NCI-H1694 (cell line): ENCODE results near the gene MRPS23.

ENCODE experiments used
- DNase-seq: peaks from one replicate; lab custom pipeline; 2025; lab: John Stamatoyannopoulos, UW

Gene MRPS23

GRCh38 chr17:57838453-57838852 is 11.4 kb downstream of the MRPS23 start:
- DNase-seq, result no peak

GRCh38 chr17:57835333-57835900 is 14.4 kb downstream of the MRPS23 start:
- no peak for DNase-seq

- no peak for DNase-seq
These were observed 15.6 kb downstream of the MRPS23 start for GRCh38 chr17:57834146-57834741.

GRCh38 chr17:57833179-57833939 is 16.5 kb downstream of the MRPS23 start:
- peak; percentile 72 for DNase-seq

- DNase-seq, result no peak
These were observed 17.3 kb downstream of the MRPS23 start for GRCh38 chr17:57832314-57833178.

GRCh38 chr17:57830880-57831279 is 19.0 kb downstream of the MRPS23 start:
- DNase-seq, result no peak

GRCh38 chr17:57823469-57824401 is 26.1 kb downstream of the MRPS23 start:
- DNase-seq, result no peak

- DNase-seq, result no peak
These were observed 30.0 kb downstream of the MRPS23 start for GRCh38 chr17:57819867-57820266.

GRCh38 chr17:57819285-57819684 is 30.6 kb downstream of the MRPS23 start:
- no peak for DNase-seq

- no peak for DNase-seq
These were observed 31.8 kb downstream of the MRPS23 start for GRCh38 chr17:57818066-57818465.

- DNase-seq, result no peak
These were observed 32.5 kb downstream of the MRPS23 start for GRCh38 chr17:57817299-57817698.

GRCh38 chr17:57814421-57814820 is 35.4 kb downstream of the MRPS23 start:
- no peak for DNase-seq

GRCh38 chr17:57811638-57812280 is 38.1 kb downstream of the MRPS23 start:
- DNase-seq, result no peak

GRCh38 chr17:57810721-57811637 is 38.9 kb downstream of the MRPS23 start:
- peak; percentile 96 for DNase-seq

GRCh38 chr17:57809879-57810278 is 40.0 kb downstream of the MRPS23 start:
- DNase-seq, result no peak

- no peak for DNase-seq
These were observed 41.0 kb downstream of the MRPS23 start for GRCh38 chr17:57808882-57809281.

- DNase-seq, result peak; percentile 48
These were observed 43.5 kb downstream of the MRPS23 start for GRCh38 chr17:57806167-57806830.

- no peak for DNase-seq
These were observed 46.8 kb downstream of the MRPS23 start for GRCh38 chr17:57803021-57803420.

- DNase-seq, result no peak
These were observed 48.7 kb downstream of the MRPS23 start for GRCh38 chr17:57801044-57801711.
